H9 (cell line): ENCODE data around the gene KCNK5. TPM values are rescaled to one million over a fixed set of nuclear protein-coding genes. Genes with fewer than 3 reads are reported as not detected.

Experiments
- DNase-seq: peaks from one replicate; pipeline ENCODE4 v3.0.0-alpha.2; 2017
- H2AFZ ChIP-seq: one replicate; pipeline ENCODE4 v1.6.1; 2013; ENCODE audit warnings: mild to moderate bottlenecking, low read length, control low read depth, moderate library complexity
- H2AK5ac ChIP-seq: 2 replicates; pipeline ENCODE4 v1.6.1; 2013; ENCODE audit warnings: low read length, control low read depth, mixed read lengths; ENCODE audit not compliant: insufficient read length
- H2BK120ac ChIP-seq: one replicate; pipeline ENCODE4 v1.6.1; 2013; ENCODE audit warnings: low read depth, mild to moderate bottlenecking, low read length, control low read depth, inconsistent platforms; ENCODE audit not compliant: poor library complexity, severe bottlenecking
- H2BK12ac ChIP-seq: 2 replicates; pipeline ENCODE4 v1.6.1; 2013; ENCODE audit warnings: low read length, control low read depth, mixed read lengths, low read depth; ENCODE audit not compliant: insufficient read length
- H2BK15ac ChIP-seq: 2 replicates; pipeline ENCODE4 v1.6.1; 2013; ENCODE audit warnings: low read depth, low read length, control low read depth
- H2BK20ac ChIP-seq: one replicate; pipeline ENCODE4 v1.6.1; 2013; ENCODE audit warnings: low read depth, mild to moderate bottlenecking, low read length, control low read depth, inconsistent platforms; ENCODE audit not compliant: poor library complexity, severe bottlenecking
- H2BK5ac ChIP-seq: 2 replicates; pipeline ENCODE4 v1.6.1; 2013; ENCODE audit warnings: low read length, control low read depth, mixed read lengths; ENCODE audit not compliant: insufficient read length
- H3K14ac ChIP-seq: 2 replicates; pipeline ENCODE4 v1.6.1; 2013; ENCODE audit warnings: low read length, control low read depth; ENCODE audit not compliant: insufficient read depth
- H3K18ac ChIP-seq: 2 replicates; pipeline ENCODE4 v1.6.1; 2013; ENCODE audit warnings: low read depth, mild to moderate bottlenecking, mixed read lengths, low read length, control low read depth; ENCODE audit not compliant: insufficient read length
- H3K23ac ChIP-seq: 2 replicates; pipeline ENCODE4 v1.6.1; 2013; ENCODE audit warnings: low read length, control low read depth, mixed read lengths, low read depth; ENCODE audit not compliant: insufficient read length
- H3K23me2 ChIP-seq: 2 replicates; pipeline ENCODE4 v1.6.1; 2013; ENCODE audit warnings: low read depth, mild to moderate bottlenecking, mixed read lengths, low read length, control low read depth; ENCODE audit not compliant: insufficient read length, poor library complexity, severe bottlenecking
- H3K27ac ChIP-seq: 2 replicates; pipeline ENCODE4 v1.5.1; 2013; ENCODE audit warnings: low read length, control low read depth, mixed read lengths, low read depth; ENCODE audit not compliant: insufficient read length
- H3K27me3 ChIP-seq: 2 replicates; pipeline ENCODE4 v1.6.1; 2013; ENCODE audit warnings: low read length, control low read depth, inconsistent platforms; ENCODE audit not compliant: insufficient read depth
- H3K4ac ChIP-seq: 2 replicates; pipeline ENCODE4 v1.6.1; 2013; ENCODE audit warnings: low read depth, mild to moderate bottlenecking, control low read depth, inconsistent platforms, low read length, moderate library complexity
- H3K4me1 ChIP-seq: 2 replicates; pipeline ENCODE4 v1.6.1; 2013; ENCODE audit warnings: low read length, control low read depth, inconsistent platforms; ENCODE audit not compliant: insufficient read depth
- H3K4me2 ChIP-seq: 2 replicates; pipeline ENCODE4 v1.6.1; 2013; ENCODE audit warnings: low read length, control low read depth, mixed read lengths; ENCODE audit not compliant: insufficient read length, insufficient read depth
- H3K56ac ChIP-seq: 2 replicates; pipeline ENCODE4 v1.6.1; 2013; ENCODE audit warnings: low read depth, mild to moderate bottlenecking, mixed read lengths, low read length, control low read depth; ENCODE audit not compliant: insufficient read length
- H3K79me1 ChIP-seq: 2 replicates; pipeline ENCODE4 v1.6.1; 2013; ENCODE audit warnings: low read depth, mild to moderate bottlenecking, moderate library complexity, low read length, control low read depth, inconsistent platforms; ENCODE audit not compliant: insufficient read depth, poor library complexity, severe bottlenecking
- H3K79me2 ChIP-seq: 2 replicates; pipeline ENCODE4 v1.6.1; 2013; ENCODE audit warnings: low read length, control low read depth, inconsistent platforms; ENCODE audit not compliant: insufficient read depth
- H3K9ac ChIP-seq: 2 replicates; pipeline ENCODE4 v1.6.1; 2013; ENCODE audit warnings: low read length, control low read depth, mixed read lengths; ENCODE audit not compliant: insufficient read length; ENCODE audit errors: extremely low read depth
- H3K9me3 ChIP-seq: one replicate; pipeline ENCODE4 v1.6.1; 2013; ENCODE audit warnings: low read depth, low read length, inconsistent platforms; ENCODE audit not compliant: control insufficient read depth
- H3T11ph ChIP-seq: one replicate; pipeline ENCODE4 v1.6.1; 2013; ENCODE audit warnings: mild to moderate bottlenecking, low read length, control low read depth, inconsistent platforms
- H4K20me1 ChIP-seq: one replicate; pipeline ENCODE4 v1.6.1; 2013; ENCODE audit not compliant: control insufficient read depth, insufficient read length, insufficient read depth
- H4K5ac ChIP-seq: 2 replicates; pipeline ENCODE4 v1.6.1; 2013; ENCODE audit warnings: low read depth, mild to moderate bottlenecking, mixed read lengths, low read length, control low read depth; ENCODE audit not compliant: insufficient read length
- H4K8ac ChIP-seq: replicated peaks from 2 replicates; pipeline ENCODE4 v1.6.1; 2013; ENCODE audit warnings: low read length, control low read depth, mixed read lengths, low read depth; ENCODE audit not compliant: insufficient read length
- H4K91ac ChIP-seq: 2 replicates; pipeline ENCODE4 v1.6.1; 2013; ENCODE audit warnings: low read depth, mild to moderate bottlenecking, moderate library complexity, mixed read lengths, low read length, control low read depth; ENCODE audit not compliant: insufficient read length
- H3K27ac Mint-ChIP-seq, 3 experiments: 2 replicates in 2 of 3; 3 replicates in 1 of 3; pipeline ENCODE4 v1.8.0; 2020 to 2021; ENCODE audit warnings: mixed read lengths in 3 of 3, mild to moderate bottlenecking in 1 of 3, moderate library complexity in 1 of 3
- H3K27me3 Mint-ChIP-seq: 2 replicates; pipeline ENCODE4 v1.8.0; 2021; ENCODE audit warnings: low read depth, mild to moderate bottlenecking, moderate library complexity, mixed read lengths
- H3K36me3 Mint-ChIP-seq, 3 experiments: 2 replicates in 2 of 3; 3 replicates in 1 of 3; pipeline ENCODE4 v1.8.0; 2020 to 2021; ENCODE audit warnings: low read depth in 3 of 3, mixed read lengths in 3 of 3; ENCODE audit not compliant: insufficient read depth in 1 of 3
- H3K4me1 Mint-ChIP-seq, 2 experiments: 2 replicates each; pipeline ENCODE4 v1.8.0; 2020; ENCODE audit warnings: mixed read lengths in 2 of 2
- H3K4me3 Mint-ChIP-seq, 2 experiments: 2 replicates in 1 of 2; 3 replicates in 1 of 2; pipeline ENCODE4 v1.8.0; 2020 to 2021; ENCODE audit warnings: mild to moderate bottlenecking in 2 of 2, mixed read lengths in 2 of 2, moderate library complexity in 1 of 2
- H3K9me3 Mint-ChIP-seq, 2 experiments: 2 replicates in 1 of 2; 3 replicates in 1 of 2; pipeline ENCODE4 v1.8.0; 2020; ENCODE audit warnings: mild to moderate bottlenecking in 2 of 2, mixed read lengths in 2 of 2, moderate library complexity in 1 of 2
- WGBS: extraction: QIAGEN DNeasy Blood & Tissue Kit; methylation state at CpG from one replicate; pipeline ENCODE4 v1.1.7; 2013; ENCODE audit warnings: missing lambda C conversion rate, low lambda C conversion rate, mixed read lengths; ENCODE audit not compliant: insufficient read length; ENCODE audit errors: extremely low coverage; 5-methylcytosine and 5-hydroxymethylcytosine counted together
- total RNA-seq: library from RNA; stranded (reverse); gene quantifications from 2 replicates; pipeline ENCODE4 v1.2.1, GENCODE V29; 2021
- TF ChIP-seq, protein P1 (sequence below): fragments of 200-600 bp; sonication (generic); conservative IDR thresholded peaks from 3 replicates; pipeline ENCODE4 v1.8.0; 2021; ENCODE audit warnings: antibody characterized with exemption, mild to moderate bottlenecking

KCNK5 gene
- total RNA-seq, 1 experiment from 2014 or later = 30.0 TPM

DNA sequence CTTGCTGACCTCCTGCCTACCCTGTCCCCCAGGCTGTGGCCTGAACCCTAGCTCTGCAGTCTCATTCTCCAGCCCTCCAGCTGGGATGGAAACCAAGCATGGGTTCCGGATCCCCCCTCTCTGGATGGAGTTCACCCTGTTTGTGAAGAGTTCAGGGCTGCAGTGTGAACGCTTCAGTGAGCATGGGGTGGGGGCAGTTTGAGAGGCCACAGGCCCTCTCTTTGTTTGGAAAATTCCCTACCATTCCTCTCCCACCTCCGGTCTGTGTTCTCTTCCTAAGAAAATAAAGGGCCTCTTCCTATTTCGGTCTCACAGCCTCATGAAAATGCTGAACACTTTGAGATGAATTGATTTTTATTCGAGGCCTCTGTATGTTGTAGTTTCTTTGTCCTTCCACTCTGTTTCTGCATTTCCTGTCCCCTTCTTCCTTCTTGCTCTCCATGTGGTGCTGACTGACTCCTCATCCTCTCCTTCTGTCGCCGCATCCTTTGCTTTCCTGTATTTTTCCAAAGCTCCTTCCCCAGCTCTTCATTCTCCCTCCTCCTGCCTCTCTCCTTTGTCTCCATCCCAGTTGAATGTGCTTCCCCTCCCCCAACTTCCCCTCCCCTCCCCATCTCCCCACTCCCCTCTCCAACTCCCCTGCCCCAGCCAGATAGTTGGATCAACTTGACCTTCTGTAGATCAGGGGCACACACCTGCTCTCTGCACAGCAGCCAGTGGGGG lies 2.4 kb upstream of the KCNK5 start:
- Histone ChIP-seq H3K9ac (peak overlapping the region; percentile 45), H3K27ac (peak overlapping the region; percentile 84), H3K23ac (no peak overlapping the region), H3K4ac (peak overlapping the region; percentile 62), H4K8ac (no peak overlapping the region), H2BK5ac (peak overlapping the region; percentile 41), H3K79me2 (peaks cover 17% of the 10 kb centered on the region; the same call in 1 of the 2 replicates), H3K9me3 (no peaks in the 10 kb centered on the region), H3K56ac (no peak overlapping the region), H3T11ph (peak overlapping the region; percentile 38), H3K18ac (peak overlapping the region; percentile 80), H3K79me1 (peaks cover 3% of the 10 kb centered on the region), H3K14ac (peak overlapping the region; percentile 68), H4K20me1 (no peaks in the 10 kb centered on the region), H3K27me3 (no peaks in the 10 kb centered on the region), H2AK5ac (peak overlapping the region; percentile 97), H3K4me2 (peak overlapping the region; percentile 31), H3K4me1 (peaks cover 19% of the 10 kb centered on the region), H2BK120ac (peak overlapping the region; percentile 15), H2AFZ (no peak overlapping the region), H4K5ac (peak overlapping the region; percentile 45), H3K23me2 (peaks cover 19% of the 10 kb centered on the region), H2BK12ac (peak overlapping the region; percentile 64), H2BK15ac (no peak overlapping the region), H2BK20ac (no peak overlapping the region), H4K91ac (peak overlapping the region; percentile 90)
- WGBS = no CpG with 5 or more reads among the region's 7 CpGs
- peaks cover 2% of the 10 kb centered on the region; the same call in 1 of the 2 replicates for H3K27me3 Mint-ChIP-seq
- H3K27ac Mint-ChIP-seq = peak overlapping the region; percentile 90 to 95 (median 94)
- peak; percentile 79 for DNase-seq
- peaks cover 50 to 55% of the 10 kb centered on the region in 2 experiments for H3K4me1 Mint-ChIP-seq
- no peaks in the 10 kb centered on the region for H3K9me3 Mint-ChIP-seq
- peaks cover 5 to 9% (median 8%) of the 10 kb centered on the region in 3 experiments; a peak in 4 of 7 replicates for H3K36me3 Mint-ChIP-seq
- peak overlapping the region in 1 of 2 experiments; percentile 53; a peak in 3 of 5 replicates for H3K4me3 Mint-ChIP-seq
- TF ChIP-seq, protein P1, sequence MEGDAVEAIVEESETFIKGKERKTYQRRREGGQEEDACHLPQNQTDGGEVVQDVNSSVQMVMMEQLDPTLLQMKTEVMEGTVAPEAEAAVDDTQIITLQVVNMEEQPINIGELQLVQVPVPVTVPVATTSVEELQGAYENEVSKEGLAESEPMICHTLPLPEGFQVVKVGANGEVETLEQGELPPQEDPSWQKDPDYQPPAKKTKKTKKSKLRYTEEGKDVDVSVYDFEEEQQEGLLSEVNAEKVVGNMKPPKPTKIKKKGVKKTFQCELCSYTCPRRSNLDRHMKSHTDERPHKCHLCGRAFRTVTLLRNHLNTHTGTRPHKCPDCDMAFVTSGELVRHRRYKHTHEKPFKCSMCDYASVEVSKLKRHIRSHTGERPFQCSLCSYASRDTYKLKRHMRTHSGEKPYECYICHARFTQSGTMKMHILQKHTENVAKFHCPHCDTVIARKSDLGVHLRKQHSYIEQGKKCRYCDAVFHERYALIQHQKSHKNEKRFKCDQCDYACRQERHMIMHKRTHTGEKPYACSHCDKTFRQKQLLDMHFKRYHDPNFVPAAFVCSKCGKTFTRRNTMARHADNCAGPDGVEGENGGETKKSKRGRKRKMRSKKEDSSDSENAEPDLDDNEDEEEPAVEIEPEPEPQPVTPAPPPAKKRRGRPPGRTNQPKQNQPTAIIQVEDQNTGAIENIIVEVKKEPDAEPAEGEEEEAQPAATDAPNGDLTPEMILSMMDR = no peak
